Cerebellar nuclear complex (tissue), 1 donor: Measurements from ENCODE around the gene TDG.
"Not testable (repeated sequence)": the region's sequence is repeated elsewhere in the genome, so short reads cannot be mapped to it uniquely, and the experiment has no call there.

Experiments used
- DNase-seq, 2 experiments: peaks; one replicate each; lab custom pipeline; 2025; lab: John Stamatoyannopoulos, UW

Gene TDG

DNA sequence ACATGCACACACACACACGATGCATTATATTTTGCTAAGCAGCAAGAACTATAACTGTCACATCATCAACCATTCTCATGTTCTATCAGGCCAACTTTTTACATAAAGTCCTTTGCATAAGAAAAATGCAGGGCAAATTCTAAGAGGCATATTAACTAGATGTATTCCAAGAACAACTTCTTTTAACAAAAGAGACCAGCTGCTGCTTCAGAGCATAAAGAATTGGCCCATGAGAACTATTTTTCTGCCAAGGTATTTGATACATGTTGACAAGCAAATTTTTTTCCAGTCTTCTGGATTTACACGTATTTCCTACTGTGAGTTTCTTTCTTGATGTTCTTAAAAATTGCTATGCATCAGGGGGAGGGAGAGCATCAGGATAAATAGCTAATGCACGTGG lies 57.1 kb downstream of the TDG start:
- no peak for DNase-seq

DNA sequence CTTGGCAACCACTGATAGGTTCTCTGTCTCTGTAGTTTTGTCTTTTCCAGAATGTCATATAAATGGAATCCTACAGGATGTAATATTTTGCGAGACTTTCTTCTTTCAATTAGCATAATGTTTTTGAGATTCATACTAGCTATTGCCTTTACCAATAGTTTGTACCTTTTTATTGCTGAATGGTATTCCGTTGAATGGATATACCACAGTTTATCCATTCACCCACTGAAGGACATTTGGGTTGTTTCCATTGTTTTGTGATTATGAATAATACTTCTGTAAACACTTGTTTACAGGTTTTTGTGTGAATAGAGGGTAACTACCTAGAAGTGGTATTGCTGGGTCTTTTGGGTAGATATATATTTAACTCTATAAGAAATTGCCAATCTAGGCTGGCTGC lies 58.0 kb downstream of the TDG start:
- no peak for DNase-seq

DNA sequence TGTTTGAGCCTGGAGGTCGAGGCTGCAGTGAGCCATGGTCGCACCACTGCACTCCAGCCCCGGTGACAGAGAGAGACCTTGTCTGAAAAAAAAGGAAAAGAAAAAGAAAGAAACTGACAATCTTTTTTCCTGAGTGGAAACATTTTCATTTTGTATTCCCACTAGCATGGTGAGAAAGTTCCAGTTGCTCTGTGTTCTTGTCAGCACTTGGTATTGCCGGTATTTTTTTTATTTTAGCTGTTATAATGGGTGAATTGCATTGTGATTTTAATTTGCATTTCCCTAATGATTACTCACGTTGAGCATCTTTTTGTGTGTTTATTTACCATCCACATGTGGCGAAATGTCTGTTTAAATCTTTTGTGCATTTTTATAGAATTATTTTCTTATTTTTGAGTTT lies 58.7 kb downstream of the TDG start:
- no peak for DNase-seq

DNA sequence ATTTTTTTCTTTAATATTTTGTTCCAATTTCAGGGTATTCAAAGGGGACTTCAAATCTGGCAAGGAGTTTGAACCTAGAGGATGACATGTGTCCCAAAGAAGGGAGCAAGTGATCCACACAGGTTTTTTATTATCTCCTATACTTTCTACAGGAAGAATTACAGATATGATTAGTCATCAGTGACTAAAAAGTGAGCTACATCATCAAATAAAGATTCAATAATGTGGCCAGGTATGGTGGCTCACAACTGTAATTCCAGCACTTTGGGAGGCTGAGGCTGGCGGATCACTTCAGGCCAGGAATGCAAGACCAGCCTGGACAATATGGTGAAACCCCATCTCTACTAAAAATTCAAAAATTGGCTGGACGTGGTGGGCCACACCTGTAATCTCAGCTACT lies 60.1 kb downstream of the TDG start:
- no peak for DNase-seq

DNA sequence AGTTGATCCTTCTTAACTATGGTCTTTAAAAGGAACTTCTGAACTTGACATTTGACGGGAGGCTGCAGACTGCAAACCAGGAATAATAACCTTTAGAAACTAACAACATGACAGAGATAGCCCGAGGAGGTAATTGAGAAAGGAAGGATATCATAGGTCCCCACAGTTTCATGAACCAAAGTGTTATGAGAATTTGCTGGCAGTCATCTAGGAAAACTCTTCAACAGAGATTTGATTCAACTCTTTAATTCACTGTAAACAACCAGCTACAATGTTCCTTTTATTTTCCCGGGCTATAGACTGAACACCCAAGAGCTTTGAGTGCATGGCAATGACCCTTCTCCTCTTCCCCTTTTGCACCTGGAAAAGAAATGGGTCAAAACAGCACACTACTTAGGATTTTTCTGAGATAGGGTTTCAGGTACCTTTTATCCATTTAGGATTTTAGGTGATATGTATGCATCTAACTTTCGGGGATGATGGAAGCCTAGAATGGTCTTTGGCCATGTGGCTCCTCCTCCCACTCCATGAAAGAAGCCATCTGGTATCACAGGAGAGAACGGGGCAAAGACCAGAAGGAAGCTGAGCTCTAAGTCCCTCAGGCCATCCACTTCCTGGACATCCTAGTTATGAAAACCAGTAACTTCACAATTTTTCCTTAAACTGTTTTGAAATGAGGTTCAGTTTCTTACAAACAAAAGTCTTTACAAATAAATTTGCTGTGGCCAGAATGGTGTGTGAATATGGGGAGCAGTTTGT lies 61.3 kb downstream of the TDG start:
- DNase-seq, result no peak

DNA sequence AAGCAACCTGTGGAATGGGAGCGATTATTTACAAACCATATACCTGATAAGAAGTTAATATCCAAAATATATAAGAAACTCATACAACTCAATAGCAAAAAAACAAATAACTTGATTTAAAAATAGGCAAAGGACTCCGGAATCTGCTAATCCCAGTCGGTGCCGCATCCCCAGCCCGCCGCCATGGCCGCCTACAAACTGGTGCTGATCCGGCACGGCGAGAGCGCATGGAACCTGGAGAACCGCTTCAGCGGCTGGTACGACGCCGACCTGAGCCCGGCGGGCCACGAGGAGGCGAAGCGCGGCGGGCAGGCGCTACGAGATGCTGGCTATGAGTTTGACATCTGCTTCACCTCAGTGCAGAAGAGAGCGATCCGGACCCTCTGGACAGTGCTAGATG lies 64.9 kb downstream of the TDG start:
- not testable (repeated sequence) for DNase-seq

DNA sequence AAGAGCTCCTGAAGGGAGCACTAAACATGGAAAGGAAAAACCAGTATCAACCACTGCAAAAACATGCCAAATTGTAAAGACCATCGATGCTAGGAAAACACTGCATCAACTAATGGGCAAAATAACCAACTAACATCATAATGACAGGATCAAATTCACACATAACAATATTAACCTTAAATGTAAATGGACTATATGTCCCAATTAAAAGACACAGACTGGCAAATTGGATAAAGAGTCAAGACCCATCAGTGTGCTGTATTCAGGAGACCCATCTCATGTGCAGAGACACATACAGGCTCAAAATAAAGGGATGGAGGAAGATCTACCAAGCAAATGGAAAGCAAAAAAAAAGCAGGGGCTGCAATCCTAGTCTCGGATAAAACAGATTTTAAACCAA lies 70.5 kb downstream of the TDG start:
- not testable (repeated sequence) for DNase-seq
